Activated T-cell treated with anti-CD3 and anti-CD28 coated beads, Interleukin-2, amount 50 U/mL, for 72 hours (primary cell): ENCODE measurements around the gene NUAK2. TPM values are rescaled to one million over a fixed set of nuclear protein-coding genes. Genes with fewer than 3 reads are reported as not detected.
A peak's percentile ranks its signal among the peaks of the same experiment; 100 is the strongest.
"Not testable (repeated sequence)": the region's sequence is repeated elsewhere in the genome, so short reads cannot be mapped to it uniquely, and the experiment has no call there.

Experiments
- ATAC-seq, 2 donors: fragments of 150-1000 bp; cut with Tn5 transposase; replicated peaks in 1 of 2; 2 replicates each; pipeline ENCODE4 v1.10.0; 2021; ENCODE audit warnings: moderate library complexity in 2 of 2, mild to moderate bottlenecking in 1 of 2
- DNase-seq, 2 donors: peaks; one replicate each; pipeline ENCODE4 v3.0.0; 2021 to 2022; ENCODE audit warnings: mixed read lengths in 1 of 2
- H3K27ac Mint-ChIP-seq: one replicate; pipeline ENCODE4 v1.8.0; 2022; ENCODE audit warnings: mild to moderate bottlenecking, moderate library complexity, mixed read lengths
- H3K27me3 Mint-ChIP-seq: one replicate; pipeline ENCODE4 v1.8.0; 2022; ENCODE audit warnings: low read depth, mixed read lengths
- H3K36me3 Mint-ChIP-seq, 2 donors: one replicate each; pipeline ENCODE4 v1.8.0; 2022; ENCODE audit warnings: mixed read lengths in 2 of 2, mild to moderate bottlenecking in 1 of 2; ENCODE audit not compliant: insufficient read depth in 2 of 2
- H3K4me1 Mint-ChIP-seq: one replicate; pipeline ENCODE4 v1.8.0; 2022; ENCODE audit warnings: low read depth, mixed read lengths
- H3K4me3 Mint-ChIP-seq, 2 donors: one replicate each; pipeline ENCODE4 v1.8.0; 2022; ENCODE audit warnings: mild to moderate bottlenecking in 2 of 2, mixed read lengths in 2 of 2, moderate library complexity in 2 of 2
- H3K9me3 Mint-ChIP-seq, 2 donors: one replicate each; pipeline ENCODE4 v1.8.0; 2022; ENCODE audit warnings: mixed read lengths in 2 of 2
- total RNA-seq, 2 donors: library from RNA; stranded (reverse); gene quantifications; one replicate each; pipeline ENCODE4 v1.2.3, GENCODE V29; 2022

NUAK2 gene
- total RNA-seq, 2 donors from 2014 or later, result 5.4 to 5.7 TPM

DNA sequence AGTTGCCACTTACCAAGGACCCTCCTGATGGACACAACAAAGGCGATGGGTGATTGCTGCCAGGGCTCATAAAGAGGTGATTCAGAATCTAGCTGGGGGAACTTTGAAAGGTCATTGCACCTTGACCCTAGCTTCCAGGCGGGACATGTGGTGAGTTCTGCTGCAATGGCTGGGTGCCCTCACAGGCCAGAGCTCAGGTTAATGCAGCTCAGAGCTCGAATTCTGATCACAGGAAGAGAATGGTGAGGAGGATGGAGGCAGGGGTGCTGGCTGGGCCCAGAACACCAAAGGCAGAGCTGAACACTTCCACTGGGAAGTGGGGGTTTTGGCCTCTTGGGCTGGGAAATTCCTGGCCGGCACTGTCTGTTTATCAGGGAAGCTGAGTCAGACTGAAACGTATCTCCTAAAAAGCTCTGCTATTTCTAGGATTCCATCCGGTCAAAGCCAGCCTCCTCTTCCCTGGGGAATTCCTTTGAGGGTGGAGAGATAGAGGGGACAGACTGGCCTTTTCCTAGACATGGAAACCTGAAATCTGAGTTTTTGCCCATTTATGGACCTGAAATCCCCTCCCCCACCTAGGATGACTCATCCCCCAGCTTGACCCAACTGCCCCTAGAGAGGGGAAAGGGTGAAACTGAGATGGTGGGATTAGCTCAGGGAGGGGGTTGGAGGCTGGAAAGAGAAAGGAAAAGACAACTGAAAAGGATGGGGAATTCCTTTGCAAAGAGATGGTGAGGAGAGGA lies 27.2 kb downstream of the NUAK2 start:
- Mint-ChIP-seq H3K36me3 (no peaks in the 10 kb centered on the region), H3K27ac (peak overlapping the region; percentile 59), H3K4me1 (peaks cover 55% of the 10 kb centered on the region), H3K9me3 (no peaks in the 10 kb centered on the region), H3K4me3 (no peak overlapping the region), H3K27me3 (no peaks in the 10 kb centered on the region)
- ATAC-seq (no peak), DNase-seq (no peak)

DNA sequence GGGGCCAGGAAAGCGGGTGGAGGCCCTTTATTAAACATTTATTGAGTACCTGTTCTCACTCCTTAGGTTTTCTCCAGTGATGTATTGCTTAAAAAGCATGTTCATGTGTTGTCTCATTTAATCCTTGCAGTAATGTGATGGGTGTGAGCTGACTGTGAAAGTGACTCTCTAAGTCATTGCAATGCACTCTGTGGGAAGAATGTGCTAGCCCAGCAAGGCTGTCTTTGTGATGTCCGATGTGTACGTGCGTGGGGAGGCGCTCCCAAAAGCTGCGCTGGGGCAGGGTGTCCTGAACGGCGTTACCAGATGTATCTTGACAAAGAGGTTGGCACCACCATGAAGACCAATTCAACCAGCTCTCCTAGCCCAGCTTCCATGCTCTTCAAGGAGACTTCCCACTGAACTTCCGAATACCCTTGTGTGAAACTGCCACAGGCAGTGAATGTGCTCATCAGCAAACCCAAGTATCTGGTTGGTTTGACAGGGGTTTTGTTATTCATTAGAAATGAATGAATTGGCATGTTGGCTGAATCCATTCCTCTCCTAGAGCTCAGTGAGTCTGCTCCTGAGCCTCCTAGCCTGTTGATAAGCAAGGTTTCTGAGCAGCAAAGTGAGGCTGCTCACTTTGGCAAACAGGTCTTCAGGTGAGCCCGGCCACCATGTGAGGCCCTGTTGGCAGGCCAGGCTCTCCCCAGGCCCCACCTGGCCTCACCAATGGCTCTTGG lies 28.0 kb downstream of the NUAK2 start:
- Mint-ChIP-seq H3K27me3 (no peaks in the 10 kb centered on the region), H3K9me3 (no peaks in the 10 kb centered on the region), H3K4me1 (peaks cover 62% of the 10 kb centered on the region), H3K36me3 (no peaks in the 10 kb centered on the region), H3K27ac (no peak overlapping the region), H3K4me3 (no peak overlapping the region)
- ATAC-seq (no peak), DNase-seq (no peak)

DNA sequence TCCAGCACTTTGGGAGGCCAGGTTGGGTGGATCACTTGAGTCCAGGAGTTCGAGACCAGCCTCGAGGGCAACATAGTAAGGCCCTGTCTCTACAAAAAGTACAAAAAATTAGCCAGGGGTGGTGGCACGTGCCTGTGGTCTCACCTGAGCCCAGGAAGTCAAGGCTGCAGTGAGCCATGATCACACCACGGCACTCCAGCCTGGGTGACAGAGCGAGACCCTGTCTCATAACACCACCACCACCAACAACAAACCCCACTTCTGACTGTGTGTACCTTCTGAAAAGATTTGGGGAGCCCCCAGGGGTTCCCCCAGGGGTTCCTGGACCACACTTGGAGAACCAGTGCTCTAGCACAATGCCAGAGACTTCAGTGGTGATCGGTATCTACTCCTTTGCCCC lies 29.9 kb downstream of the NUAK2 start:
- H3K27me3 Mint-ChIP-seq, result no peaks in the 10 kb centered on the region
- peaks cover 68% of the 10 kb centered on the region for H3K4me1 Mint-ChIP-seq
- H3K27ac Mint-ChIP-seq, result no peak overlapping the region
- H3K9me3 Mint-ChIP-seq, result no peaks in the 10 kb centered on the region
- no peak overlapping the region for H3K4me3 Mint-ChIP-seq
- DNase-seq, result peak in 1 of 2 donors; percentile 42
- H3K36me3 Mint-ChIP-seq, result no peaks in the 10 kb centered on the region
- ATAC-seq, result peak in 1 of 2 donors; percentile 27

DNA sequence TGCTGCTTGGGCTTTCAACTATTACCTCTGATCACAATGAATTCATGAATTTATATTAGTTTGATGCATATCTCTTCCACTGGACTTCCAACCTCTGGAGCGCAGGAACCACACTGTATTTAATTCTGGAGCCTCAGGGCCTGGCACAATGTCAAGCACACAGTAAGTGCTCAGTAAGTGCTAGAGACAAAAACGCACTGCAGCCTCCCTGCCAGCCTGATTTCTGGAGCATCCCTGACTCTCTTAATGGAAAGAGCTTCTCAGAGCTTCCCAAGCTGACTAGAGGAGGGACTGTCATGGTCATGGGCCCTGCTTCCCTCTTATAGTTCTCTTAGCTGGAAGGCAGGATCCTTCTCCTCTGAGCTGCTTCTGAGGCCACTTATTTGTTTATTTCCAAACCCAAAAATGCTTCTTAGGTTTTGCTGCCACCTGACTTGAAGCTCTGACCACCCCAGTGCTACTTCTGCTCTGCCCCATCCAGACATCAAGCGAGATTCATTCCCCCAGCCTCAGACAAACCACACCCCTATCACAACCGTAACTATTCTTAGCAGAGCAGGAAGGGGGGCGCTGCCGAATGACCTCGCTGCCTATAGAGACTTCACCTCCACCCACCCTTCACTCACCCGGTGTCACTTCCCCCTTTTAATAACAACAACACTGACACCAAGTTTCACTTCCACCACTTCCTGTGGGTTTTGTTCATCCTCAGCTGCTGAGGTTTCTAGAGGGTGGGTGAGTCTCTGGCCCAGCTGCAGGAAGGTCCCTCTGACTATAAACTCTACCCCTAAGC lies 33.6 kb downstream of the NUAK2 start:
- peak; percentile 74 to 77 for ATAC-seq
- Mint-ChIP-seq H3K4me3 (peak overlapping the region; percentile 63 to 83), H3K27me3 (no peaks in the 10 kb centered on the region), H3K4me1 (peaks cover 70% of the 10 kb centered on the region), H3K27ac (peak overlapping the region; percentile 90), H3K36me3 (no peaks in the 10 kb centered on the region), H3K9me3 (no peaks in the 10 kb centered on the region)
- peak; percentile 86 to 89 for DNase-seq

DNA sequence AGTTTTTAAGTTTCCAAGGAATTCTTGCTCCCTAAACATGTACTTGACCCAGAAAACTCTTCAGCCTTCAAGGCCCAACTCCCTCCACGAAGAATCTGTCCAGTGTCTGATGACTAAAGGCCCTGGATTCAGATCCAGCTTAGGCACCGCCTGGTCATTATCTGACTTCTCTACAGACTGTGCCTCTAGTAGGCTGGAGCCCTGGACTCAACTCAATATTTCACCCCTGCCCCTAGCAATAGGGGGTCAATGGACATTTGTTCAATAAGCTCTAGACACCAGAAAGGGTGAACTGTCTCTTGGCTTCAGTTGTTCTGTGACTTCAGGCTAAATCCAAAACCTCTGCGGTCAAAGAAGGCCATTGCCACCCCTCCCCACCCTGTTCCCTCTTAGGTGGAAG lies 34.5 kb downstream of the NUAK2 start:
- H3K36me3 Mint-ChIP-seq, result no peaks in the 10 kb centered on the region
- ATAC-seq (no peak), DNase-seq (no peak)
- H3K4me3 Mint-ChIP-seq, result peak overlapping the region; percentile 83 to 93
- H3K9me3 Mint-ChIP-seq, result no peaks in the 10 kb centered on the region
- peaks cover 79% of the 10 kb centered on the region for H3K4me1 Mint-ChIP-seq
- no peak overlapping the region for H3K27ac Mint-ChIP-seq
- no peaks in the 10 kb centered on the region for H3K27me3 Mint-ChIP-seq

DNA sequence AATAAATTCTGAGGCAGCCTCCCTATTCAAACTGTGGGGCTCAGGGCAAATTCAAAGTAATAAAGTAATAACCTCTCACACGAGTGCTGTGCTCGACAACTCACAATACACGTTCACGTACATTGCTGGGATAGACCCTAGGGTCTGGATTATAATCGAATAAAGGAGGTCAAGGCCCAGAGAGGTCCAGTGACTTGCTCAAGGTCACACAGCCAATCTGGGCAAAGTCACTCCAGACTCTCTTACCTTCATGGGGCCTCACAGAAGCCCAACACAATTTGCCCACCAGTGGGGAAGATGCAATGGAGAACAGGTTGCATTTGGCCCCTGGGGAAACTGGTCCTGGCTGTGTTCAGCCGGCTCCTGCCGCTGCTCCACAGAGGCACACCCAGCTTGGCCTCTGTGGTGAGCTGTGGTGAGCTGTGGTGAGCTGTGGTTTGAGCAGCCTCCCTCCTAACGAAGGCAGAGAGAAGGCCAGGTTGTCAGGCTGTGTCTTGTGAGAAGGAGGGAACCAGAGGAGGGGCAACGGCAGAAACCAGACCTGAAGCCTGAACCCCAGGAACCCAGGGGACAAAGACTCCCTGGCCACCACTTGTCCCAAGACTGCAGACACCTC lies 35.1 kb downstream of the NUAK2 start:
- peak overlapping the region; percentile 83 to 93 for H3K4me3 Mint-ChIP-seq
- peak; percentile 88 for DNase-seq
- H3K9me3 Mint-ChIP-seq, result no peaks in the 10 kb centered on the region
- H3K27ac Mint-ChIP-seq, result peak overlapping the region; percentile 95
- ATAC-seq, result peak; percentile 12 to 35
- no peaks in the 10 kb centered on the region for H3K36me3 Mint-ChIP-seq
- H3K4me1 Mint-ChIP-seq, result peaks cover 77% of the 10 kb centered on the region
- no peaks in the 10 kb centered on the region for H3K27me3 Mint-ChIP-seq

DNA sequence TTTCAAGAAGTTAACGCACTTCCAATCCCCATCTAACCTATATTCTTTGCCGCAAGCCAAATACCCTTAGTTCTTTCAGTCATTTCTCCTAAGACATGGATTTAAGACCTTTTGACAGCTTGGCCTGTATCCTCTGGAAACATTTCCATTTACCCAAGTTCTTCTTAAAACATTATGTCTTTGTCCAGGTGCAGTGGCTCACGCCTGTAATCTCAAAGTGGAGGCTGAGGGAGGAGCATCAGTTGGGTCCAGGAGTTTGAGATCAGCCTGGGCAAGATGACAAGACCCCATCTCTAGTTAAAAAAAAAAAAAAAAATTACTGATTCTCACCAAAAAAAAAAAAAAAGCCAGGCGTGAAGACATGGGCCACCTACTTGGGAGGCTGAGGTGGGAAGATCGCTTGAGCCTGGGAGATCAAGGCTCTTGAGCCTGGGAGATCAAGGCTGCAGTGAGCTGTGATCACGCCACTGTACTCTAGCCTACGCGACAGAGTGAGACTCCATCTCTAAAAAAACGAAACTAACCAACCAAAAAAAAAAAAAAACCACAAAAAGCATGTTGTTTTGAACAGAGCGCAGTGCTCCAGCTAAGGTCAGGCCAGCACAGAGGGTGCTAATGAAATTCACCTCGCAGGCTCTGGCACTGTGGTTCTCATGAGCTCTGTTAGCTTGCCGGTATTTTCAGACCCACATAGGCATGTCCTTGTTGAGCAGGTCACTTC lies 36.0 kb downstream of the NUAK2 start:
- Mint-ChIP-seq H3K9me3 (no peaks in the 10 kb centered on the region), H3K27ac (peak overlapping the region; percentile 95), H3K27me3 (no peaks in the 10 kb centered on the region), H3K36me3 (peaks cover 0 to 1% of the 10 kb centered on the region in 2 donors), H3K4me1 (peaks cover 77% of the 10 kb centered on the region), H3K4me3 (peak overlapping the region; percentile 83 to 93)
- DNase-seq (peak; percentile 52 to 62), ATAC-seq (peak; percentile 40 to 46)

DNA sequence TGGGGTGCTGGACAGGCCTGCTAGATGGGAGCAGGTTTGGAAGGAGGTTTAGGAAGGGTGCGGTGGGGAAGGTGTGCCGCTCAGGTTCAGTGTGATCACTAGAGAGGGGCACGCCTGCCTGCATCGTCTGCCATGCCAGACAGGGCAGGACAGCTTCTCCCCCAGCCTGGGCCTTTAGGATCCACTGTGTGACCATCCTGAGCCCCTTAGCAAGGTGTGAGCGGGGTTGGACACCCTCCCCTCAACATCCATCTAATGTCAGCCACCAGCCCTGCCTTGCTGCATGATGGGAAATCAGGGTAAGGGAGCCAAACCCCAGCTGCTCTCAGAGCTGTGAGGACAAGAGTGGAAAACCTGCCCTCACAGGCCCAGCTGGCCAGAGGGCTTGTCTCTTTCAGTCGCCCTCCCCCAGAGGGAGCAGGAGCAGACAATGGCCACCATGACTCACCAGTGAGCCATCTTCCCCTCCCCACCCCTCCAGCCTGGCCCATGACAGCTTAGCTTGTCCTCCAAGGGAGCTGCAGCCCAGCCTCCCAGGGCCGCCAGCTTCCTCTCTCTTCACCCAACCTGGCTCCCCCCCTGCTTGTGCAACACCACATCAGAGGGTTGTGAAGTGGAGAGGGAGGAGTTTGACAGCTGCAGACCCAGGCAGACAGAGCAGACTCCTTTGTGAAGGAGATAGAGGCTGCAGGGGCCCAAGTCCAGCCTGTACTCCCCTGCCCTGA lies 37.0 kb downstream of the NUAK2 start:
- H3K4me1 Mint-ChIP-seq, result peaks cover 87% of the 10 kb centered on the region
- no peaks in the 10 kb centered on the region for H3K9me3 Mint-ChIP-seq
- H3K36me3 Mint-ChIP-seq, result peaks cover 0 to 1% of the 10 kb centered on the region in 2 donors
- peak; percentile 72 to 74 for ATAC-seq
- peak overlapping the region; percentile 72 for H3K27ac Mint-ChIP-seq
- peak overlapping the region; percentile 83 to 93 for H3K4me3 Mint-ChIP-seq
- peak; percentile 85 to 92 for DNase-seq
- H3K27me3 Mint-ChIP-seq, result no peaks in the 10 kb centered on the region

DNA sequence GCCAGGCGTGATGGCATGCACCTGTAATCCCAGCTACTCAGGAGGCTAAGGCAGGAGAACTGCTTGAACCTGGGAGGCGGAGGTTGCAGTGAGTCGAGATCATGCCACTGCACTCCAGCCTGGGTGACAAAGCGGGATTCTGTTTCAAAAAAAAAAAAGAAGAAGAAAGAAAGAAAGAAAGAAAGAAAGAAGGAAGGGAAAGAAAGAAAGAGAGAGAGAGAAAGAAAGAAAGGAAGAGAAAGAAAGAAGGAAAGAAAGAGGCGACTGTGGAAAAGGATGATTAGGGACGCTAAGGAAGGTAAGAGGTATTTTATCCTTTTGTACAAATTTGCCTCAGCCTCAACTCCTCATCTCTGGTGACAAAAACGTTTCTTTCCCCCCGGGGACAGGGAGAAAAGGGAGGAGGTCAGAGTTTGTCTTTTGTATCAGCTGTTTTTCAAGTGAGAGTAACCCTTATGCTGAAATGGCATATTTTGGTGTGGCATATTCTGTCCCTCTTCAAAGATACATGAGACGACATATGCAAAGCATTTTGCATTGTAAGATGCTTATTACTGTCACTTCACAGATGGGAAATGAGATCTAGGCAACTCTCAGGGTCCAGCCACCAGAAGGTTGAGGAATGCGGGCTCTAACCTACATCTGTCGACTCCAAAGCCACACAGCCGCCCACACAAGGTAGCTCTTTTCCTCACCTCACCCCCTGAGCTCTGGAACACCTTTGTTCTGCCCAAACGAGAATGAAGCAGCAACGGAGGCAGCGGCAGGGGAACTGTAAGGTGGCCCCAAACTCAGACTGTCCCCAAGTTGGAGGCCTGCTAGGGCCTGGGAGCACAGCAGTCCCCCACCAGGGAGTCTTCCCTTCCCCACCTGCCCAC lies 38.0 kb downstream of the NUAK2 start:
- ATAC-seq (no peak), DNase-seq (no peak)
- peaks cover 0 to 1% of the 10 kb centered on the region in 2 donors for H3K36me3 Mint-ChIP-seq
- peak overlapping the region; percentile 14 for H3K27ac Mint-ChIP-seq
- H3K9me3 Mint-ChIP-seq, result no peaks in the 10 kb centered on the region
- H3K4me1 Mint-ChIP-seq, result peaks cover 88% of the 10 kb centered on the region
- peak overlapping the region in 1 of 2 donors; percentile 83 for H3K4me3 Mint-ChIP-seq
- no peaks in the 10 kb centered on the region for H3K27me3 Mint-ChIP-seq

DNA sequence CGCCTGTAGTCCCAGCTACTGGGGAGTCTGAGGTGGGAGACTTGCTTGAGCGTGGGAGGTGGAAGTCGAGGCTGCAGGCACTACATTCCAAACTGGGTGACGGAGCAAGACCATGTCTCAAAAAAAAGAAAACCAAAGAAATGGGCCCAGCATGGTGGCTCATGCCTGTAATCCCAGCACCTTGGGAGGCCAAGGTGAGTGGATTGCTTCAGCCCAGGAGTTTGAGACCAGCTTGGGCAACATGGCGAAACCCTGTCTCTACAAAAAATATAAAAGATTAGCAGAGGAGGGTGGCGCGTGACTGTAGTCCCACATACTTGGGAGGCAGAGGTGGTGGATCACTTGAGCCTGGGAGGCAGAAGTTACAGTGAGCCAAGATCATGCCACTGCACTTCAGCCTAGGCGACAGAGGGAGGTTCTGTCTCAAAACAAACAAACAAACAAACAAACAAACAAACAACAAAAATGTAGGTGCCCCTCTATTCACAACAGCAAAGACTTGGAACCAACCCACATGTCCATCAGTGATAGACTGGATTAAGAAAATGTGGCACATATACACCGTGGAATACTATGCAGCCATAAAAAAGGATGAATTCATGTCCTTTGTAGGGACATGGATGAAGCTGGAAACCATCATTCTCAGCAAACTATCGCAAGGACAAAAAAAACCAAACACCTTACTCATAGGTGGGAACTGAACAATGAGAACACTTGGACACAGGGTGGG lies 40.7 kb downstream of the NUAK2 start:
- DNase-seq, H3K27me3 Mint-ChIP-seq, H3K36me3 Mint-ChIP-seq, ATAC-seq, H3K4me3 Mint-ChIP-seq, H3K9me3 Mint-ChIP-seq: not testable (repeated sequence)
- Mint-ChIP-seq H3K27ac (peak overlapping the region; percentile 33), H3K4me1 (peaks cover 74% of the 10 kb centered on the region)
